HG03280 (cell line): Measurements from ENCODE around the gene TAS2R31.
"Not testable (repeated sequence)": the region's sequence is repeated elsewhere in the genome, so short reads cannot be mapped to it uniquely, and the experiment has no call there.

Experiments
- ATAC-seq: cut with Tn5 transposase; IDR thresholded peaks from one replicate; pipeline ENCODE4 v1.9.1; 2021; ENCODE audit warnings: mild to moderate bottlenecking, moderate library complexity; ENCODE audit not compliant: unreplicated experiment

Gene TAS2R31

GRCh38 chr12:11031307-11031706 is at the start of gene TAS2R31:
Gene TAS2R31 (minus strand): TSS chr12:11031407. CDS start chr12:11031335, 72 bp downstream.
- no peak for ATAC-seq

DNA sequence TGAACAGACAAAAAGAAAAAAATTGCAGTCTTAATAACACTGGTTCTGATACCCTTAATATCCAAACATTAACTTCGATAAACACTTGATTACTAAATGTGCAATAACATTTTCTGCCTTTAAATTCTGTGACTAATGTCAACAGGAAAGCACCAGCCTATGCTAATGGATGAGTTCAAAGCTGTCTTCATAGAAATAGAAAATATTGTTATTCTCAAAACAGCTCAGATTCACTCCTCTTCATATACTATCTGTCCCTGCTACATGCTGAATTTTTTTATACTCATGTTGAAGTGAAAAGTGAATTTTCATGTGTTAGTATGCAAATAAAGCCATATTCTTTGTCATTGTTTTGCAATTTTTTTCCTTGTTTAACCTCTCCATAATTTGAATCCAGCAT is 47.0 kb upstream of the TAS2R31 start:
- ATAC-seq: no peak

- no peak for ATAC-seq
Measured at GRCh38 chr12:11075642-11076041, 44.4 kb upstream of the TAS2R31 start.

DNA sequence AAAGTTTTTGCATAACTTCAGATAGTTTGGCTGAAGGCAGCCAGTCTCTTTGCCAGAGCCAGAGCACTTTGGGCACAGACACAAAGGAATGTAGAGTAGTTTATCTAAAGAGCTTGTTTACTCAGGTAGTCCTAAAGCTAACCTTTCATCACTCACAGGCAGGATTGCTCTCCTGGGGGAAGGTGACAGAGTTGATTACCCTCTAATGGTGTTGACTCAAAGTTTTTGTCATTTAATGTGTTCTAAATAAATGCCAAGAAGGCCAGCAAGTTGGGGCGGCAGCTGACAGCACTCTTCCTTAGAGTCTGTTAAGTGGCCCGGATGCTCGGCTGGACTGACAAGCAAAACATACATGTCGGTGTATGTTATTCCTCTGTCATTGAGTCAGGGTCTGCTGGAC is 40.2 kb upstream of the TAS2R31 start:
- no peak for ATAC-seq

- no peak for ATAC-seq
Measured at GRCh38 chr12:11070999-11071398, 39.8 kb upstream of the TAS2R31 start.

GRCh38 chr12:11069854-11070365 is 38.7 kb upstream of the TAS2R31 start:
- ATAC-seq: no peak

GRCh38 chr12:11067514-11067913 is 36.3 kb upstream of the TAS2R31 start:
- no peak for ATAC-seq

DNA sequence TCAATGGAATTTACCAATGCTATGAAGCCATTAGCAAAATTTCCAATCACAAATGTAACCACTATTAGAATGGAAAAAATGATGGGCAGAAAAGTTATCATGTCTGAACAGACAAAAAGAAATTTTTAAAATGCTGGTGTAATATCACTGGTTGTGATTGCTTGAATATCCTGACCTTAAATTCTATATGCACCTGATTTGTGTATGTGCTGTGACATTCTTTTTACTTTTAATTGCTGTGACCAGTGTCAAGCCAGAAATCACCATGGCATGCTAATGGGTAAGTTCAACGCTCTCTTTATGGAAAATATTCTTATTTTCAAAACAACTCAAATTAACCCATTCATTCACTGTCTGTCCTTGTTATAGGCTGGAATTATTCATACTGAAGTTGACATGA is 31.0 kb upstream of the TAS2R31 start, which contains the start of gene TAS2R46:
Gene TAS2R46 (minus strand): TSS at position 101 of the 400 bp plus-strand sequence. CDS start 0 bp downstream, at position 101.
- not testable (repeated sequence) for ATAC-seq

DNA sequence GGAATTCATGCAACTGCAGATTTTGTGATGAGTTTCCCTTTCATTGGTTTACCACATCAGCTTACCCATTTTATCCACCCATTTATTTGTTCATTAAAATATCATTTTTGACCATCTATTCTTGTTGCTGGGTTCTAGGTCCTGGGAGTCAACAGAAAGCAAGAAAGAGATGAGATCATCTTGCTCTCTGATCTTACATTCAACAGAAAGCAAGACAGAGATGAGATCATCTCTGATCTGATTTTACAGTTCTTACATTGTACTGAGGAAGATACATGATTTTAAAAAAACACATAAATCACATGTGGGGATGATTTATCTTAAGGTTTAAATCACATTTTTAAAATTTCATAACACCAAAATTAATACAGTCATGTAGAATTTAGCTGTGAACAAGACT is 28.6 kb upstream of the TAS2R31 start:
- ATAC-seq: no peak

GRCh38 chr12:11059041-11059440 is 27.8 kb upstream of the TAS2R31 start:
- ATAC-seq: no peak

DNA sequence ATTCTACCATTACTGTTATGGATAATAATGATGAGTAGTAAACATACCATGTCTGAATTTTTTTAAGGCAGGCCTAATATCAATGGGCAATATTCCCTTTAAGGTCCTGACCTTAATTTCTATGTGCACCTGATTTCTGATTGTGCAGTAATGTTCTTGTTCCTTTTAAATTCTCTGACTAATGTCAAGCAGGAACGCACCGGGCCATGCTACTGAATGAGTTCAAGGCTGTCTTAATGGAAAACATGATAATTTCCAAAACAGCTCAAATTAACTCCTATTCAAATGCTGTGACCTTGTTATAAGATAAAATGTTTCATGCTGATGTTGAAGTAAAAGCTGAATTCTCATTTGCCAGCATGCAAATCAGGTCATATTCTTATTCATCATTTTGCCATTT is 24.1 kb upstream of the TAS2R31 start:
- ATAC-seq: no peak

DNA sequence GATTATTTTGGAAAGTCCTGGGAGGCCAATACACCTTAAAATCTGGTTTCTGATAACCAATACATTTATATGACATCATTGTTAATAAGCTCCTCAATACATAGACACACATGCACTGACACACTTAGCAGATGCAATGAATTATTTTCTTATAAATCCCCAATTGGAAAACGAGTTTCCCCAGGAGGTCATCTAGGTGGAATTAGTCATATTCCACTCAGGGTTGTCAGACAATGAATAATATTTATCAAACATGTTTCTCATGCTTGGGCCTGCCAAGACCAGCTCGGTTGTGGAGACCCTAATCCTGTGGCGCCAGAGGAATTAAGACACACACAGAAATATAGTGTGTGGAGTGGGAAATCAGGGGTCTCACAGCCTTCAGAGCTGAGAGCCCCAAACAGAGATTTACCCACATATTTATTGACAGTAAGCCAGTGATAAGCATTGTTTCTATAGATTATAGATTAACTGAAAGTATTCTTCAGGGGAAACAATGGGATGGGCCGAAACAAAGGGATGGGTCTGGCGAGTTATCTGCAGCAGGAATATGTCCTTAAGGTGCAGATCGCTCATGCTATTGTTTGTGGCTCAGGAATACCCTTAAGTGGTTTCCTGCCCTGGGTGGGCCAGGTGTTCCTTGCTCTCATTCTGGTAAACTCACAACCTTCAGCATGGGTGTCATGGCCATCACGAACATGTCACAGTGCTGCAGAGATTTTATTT is 18.8 kb upstream of the TAS2R31 start:
- not testable (repeated sequence) for ATAC-seq

GRCh38 chr12:11041366-11041765 is 10.2 kb upstream of the TAS2R31 start:
- not testable (repeated sequence) for ATAC-seq

- no peak for ATAC-seq
Measured at GRCh38 chr12:11040162-11040561, 9.0 kb upstream of the TAS2R31 start.

- ATAC-seq: no peak
Measured at GRCh38 chr12:11039171-11039570, 8.0 kb upstream of the TAS2R31 start.

DNA sequence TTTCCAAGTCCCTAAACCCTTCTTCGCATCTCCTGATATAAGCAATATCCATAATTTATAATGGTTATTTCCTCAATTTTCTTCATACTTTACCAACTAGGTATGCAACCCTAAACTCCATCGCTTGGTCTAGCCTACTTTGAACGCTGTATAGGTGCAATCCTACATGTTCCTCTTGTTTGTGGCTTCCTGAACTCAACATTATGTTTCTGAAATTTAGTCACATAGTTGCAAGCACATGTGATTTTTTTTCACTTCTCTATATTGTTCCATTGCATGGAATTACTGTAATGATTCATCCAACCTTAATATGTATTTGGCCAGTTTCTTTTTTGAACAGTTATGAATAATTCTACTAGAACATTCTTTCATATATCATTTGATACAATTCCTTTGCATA is 2.8 kb upstream of the TAS2R31 start:
- not testable (repeated sequence) for ATAC-seq

DNA sequence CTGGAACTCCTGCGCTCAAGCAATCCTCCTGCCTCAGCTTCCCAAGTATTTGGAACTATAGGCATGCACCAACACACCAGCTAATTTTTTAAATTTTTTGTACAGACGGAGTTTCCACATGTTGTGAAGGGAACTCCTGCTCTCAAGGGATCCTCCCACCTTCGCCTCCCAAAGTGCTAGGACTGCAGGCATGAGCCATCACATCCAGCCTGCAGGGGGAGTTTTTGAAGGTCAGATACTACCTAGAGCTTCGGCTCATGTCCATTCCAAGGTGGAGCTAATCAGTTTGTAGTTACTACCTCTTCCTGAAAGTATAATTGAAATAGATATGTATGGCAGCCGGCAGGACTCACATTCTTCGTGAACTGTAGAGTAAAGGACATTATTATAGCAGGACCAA is 5.1 kb downstream of the TAS2R31 start:
- ATAC-seq: no peak

DNA sequence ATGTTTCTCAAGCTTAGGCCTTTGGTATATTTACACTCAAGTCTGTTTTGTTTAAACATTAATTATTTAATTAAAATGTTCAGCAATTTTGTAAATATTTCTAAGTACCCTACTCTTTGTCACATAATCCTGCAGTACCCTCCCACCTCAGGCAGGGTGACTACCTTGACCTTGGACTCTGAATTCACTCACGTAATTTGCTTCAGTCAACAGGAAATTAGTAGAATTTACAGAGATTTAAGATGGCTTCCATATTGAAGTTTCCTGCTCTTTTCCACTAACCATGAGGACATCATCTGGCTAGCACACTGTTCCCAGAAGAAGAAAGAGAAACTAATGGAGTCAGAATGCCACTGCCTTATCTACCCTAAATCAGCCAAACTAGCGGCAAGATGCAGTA is 7.8 kb downstream of the TAS2R31 start:
- ATAC-seq: no peak

- ATAC-seq: no peak
Measured at GRCh38 chr12:11022520-11022919, 8.7 kb downstream of the TAS2R31 start, which contains the start of gene TAS2R19. Gene TAS2R19 (minus strand): TSS chr12:11022620. CDS start chr12:11022571, 49 bp downstream.

GRCh38 chr12:11016937-11017336 is 14.3 kb downstream of the TAS2R31 start:
- no peak for ATAC-seq

DNA sequence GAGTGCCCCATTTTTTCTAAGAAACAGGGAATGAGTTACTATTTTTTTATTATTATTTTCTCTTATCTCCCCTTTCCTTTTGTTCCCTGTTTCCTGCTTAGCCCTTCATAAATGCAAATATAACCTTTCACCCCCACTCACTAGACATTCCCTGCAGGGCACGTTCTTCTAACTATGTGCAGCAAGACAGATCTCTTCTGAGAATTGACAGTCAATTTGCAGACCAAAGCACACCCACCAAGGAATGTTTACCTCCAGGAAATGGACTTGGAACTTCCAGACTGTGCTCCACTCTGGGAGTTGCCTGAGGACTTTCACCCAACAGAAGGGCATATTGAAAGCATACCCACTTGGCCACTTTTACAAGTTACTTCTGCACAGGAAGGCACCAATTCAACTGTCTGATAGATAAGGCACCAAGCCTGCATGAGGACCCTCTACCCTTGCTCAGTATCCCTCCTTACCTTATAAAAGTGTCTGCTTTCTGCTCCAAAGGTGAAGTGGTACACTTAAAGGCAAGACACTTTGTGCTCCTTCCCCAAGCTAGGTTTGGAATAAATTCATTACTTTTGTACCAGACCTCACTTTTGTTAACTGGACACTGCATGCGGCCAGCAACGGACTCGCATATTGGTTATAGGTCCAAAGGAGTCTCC is 15.3 kb downstream of the TAS2R31 start:
- ATAC-seq: no peak

- no peak for ATAC-seq
Measured at GRCh38 chr12:11014234-11014633, 17.0 kb downstream of the TAS2R31 start.
